Right atrium auricular region (tissue), 2 donors: Measurements from ENCODE around the gene RBP3. TPM values are rescaled to one million over a fixed set of nuclear protein-coding genes. Genes with fewer than 3 reads are reported as not detected.

Source experiments
- DNase-seq: peaks from one replicate; pipeline ENCODE4 v3.0.0-alpha.2; 2019; ENCODE audit warnings: low spot score
- H3K27ac ChIP-seq, 2 donors: fragments of 200-600 bp; sonication (generic); 1 replicate in 1 of 2; 2 replicates in 1 of 2; pipeline ENCODE4 v1.5.1; 2016 to 2019
- H3K27me3 ChIP-seq, 2 donors: fragments of 200-600 bp; sonication (generic); one replicate each; pipeline versions ENCODE4 v1.5.1 to v1.6.0; 2017 to 2019
- H3K36me3 ChIP-seq: fragments of 200-600 bp; sonication (generic); one replicate; pipeline ENCODE4 v1.5.1; 2016
- H3K4me1 ChIP-seq, 2 donors: fragments of 200-600 bp; sonication (generic); one replicate each; pipeline versions ENCODE4 v1.5.1 to v1.6.0; 2017 to 2019
- H3K4me3 ChIP-seq, 2 donors: fragments of 200-600 bp; sonication (generic); 1 replicate in 1 of 2; 2 replicates in 1 of 2; pipeline ENCODE4 v1.5.1; 2017 to 2019; ENCODE audit warnings: mild to moderate bottlenecking in 1 of 2, moderate library complexity in 1 of 2
- H3K9me3 ChIP-seq, 2 donors: fragments of 200-600 bp; sonication (generic); one replicate each; pipeline ENCODE4 v1.5.1; 2019
- CTCF ChIP-seq, 2 donors: fragments of 200-600 bp; sonication (generic); IDR thresholded peaks; one replicate each; pipeline ENCODE4 v1.5.1; 2019; ENCODE audit warnings: antibody characterized with exemption in 2 of 2
- total RNA-seq, 2 donors: library from RNA; depleted of rRNA; stranded (reverse); fragments of >200 nt; gene quantifications; one replicate each; pipeline ENCODE4 v1.1.0, GENCODE V29; 2016

The RBP3 gene
- total RNA-seq, 2 donors from 2014 or later: not detected

DNA sequence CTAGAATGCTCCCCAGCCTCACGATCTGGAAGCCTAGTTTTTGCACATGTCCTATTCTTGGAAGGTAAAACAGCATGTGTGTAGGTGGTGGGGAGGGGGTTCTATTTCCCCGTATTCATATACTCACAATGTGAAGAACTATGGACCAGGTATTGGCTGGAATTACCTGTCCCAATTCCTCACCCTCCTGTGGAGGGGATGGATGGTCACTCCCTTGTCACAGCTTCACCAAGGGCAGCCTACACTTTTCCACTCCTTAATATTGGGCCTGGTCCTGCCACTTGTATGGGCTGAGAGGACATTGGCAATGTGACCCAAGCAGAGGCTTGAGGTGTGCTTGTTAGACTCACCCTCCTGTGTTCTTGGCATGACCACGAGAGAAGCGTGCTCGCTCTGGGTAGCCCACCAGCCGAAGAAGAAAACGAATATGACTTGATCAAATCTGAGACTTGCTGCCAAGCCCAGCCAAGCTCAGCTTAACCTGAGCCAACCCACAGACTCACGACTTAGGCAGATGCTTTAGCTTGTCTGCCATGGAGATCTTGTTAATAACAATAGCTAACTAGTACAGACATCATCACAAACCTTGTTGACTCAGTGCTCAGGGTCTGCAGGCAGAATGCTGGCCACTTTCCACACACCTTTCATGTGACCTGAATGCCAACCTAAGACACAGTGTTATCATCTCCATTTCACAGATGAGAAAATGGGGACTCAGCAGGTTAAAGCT is 18.7 kb downstream of the RBP3 start:
- no peaks in the 10 kb centered on the region for H3K4me1 ChIP-seq
- H3K27ac ChIP-seq: no peak overlapping the region
- no peaks in the 10 kb centered on the region for H3K9me3 ChIP-seq
- H3K27me3 ChIP-seq: no peaks in the 10 kb centered on the region
- TF ChIP-seq CTCF (IDR thresholded peaks at IDR 0.05): no peak
- no peak overlapping the region for H3K4me3 ChIP-seq
- H3K36me3 ChIP-seq: no peaks in the 10 kb centered on the region
- no peak for DNase-seq

DNA sequence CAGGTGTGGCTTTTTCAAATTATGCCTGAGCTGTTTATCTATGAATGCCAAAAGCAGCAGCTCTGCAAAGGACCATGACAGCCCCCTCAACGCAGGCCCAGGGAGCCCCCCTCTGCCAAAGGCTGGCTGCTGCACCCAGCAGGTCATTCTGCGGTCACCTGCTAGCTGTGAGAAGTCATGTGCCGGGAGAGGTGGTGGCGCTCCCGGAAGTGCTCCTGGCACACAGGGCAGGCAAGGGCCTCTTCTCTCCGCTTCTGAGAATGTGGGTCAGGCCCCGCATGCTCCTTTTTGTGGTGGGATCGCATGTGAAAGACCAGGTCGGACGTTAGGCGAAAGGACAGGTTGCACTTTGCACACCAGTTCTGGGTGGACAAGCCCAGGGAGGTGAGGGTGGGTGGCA is 19.5 kb downstream of the RBP3 start:
- no peak overlapping the region for H3K4me3 ChIP-seq
- no peaks in the 10 kb centered on the region for H3K36me3 ChIP-seq
- no peak for TF ChIP-seq CTCF (IDR thresholded peaks at IDR 0.05)
- no peaks in the 10 kb centered on the region for H3K9me3 ChIP-seq
- no peaks in the 10 kb centered on the region for H3K4me1 ChIP-seq
- H3K27me3 ChIP-seq: no peaks in the 10 kb centered on the region
- DNase-seq: no peak
- no peak overlapping the region for H3K27ac ChIP-seq

- TF ChIP-seq CTCF (IDR thresholded peaks at IDR 0.05): no peak
- Histone ChIP-seq H3K4me1 (no peaks in the 10 kb centered on the region), H3K36me3 (no peaks in the 10 kb centered on the region), H3K4me3 (no peak overlapping the region), H3K9me3 (no peaks in the 10 kb centered on the region), H3K27me3 (no peaks in the 10 kb centered on the region), H3K27ac (no peak overlapping the region)
- no peak for DNase-seq
These were observed 20.4 kb downstream of the RBP3 start for GRCh38 chr10:47368431-47369180.

- TF ChIP-seq CTCF (IDR thresholded peaks at IDR 0.05): no peak
- no peaks in the 10 kb centered on the region for H3K27me3 ChIP-seq
- H3K9me3 ChIP-seq: no peaks in the 10 kb centered on the region
- no peak for DNase-seq
- H3K36me3 ChIP-seq: no peaks in the 10 kb centered on the region
- H3K27ac ChIP-seq: no peak overlapping the region
- peaks cover 0 to under 1% of the 10 kb centered on the region in 2 donors for H3K4me1 ChIP-seq
- H3K4me3 ChIP-seq: no peak overlapping the region
These were observed 21.2 kb downstream of the RBP3 start for GRCh38 chr10:47369251-47369894.

- TF ChIP-seq CTCF (IDR thresholded peaks at IDR 0.05): no peak
- H3K27ac ChIP-seq: no peak overlapping the region
- H3K4me1 ChIP-seq: peaks cover 0 to 6% of the 10 kb centered on the region in 2 donors
- DNase-seq: no peak
- no peaks in the 10 kb centered on the region for H3K9me3 ChIP-seq
- no peak overlapping the region for H3K4me3 ChIP-seq
- no peaks in the 10 kb centered on the region for H3K36me3 ChIP-seq
- no peaks in the 10 kb centered on the region for H3K27me3 ChIP-seq
These were observed 22.0 kb downstream of the RBP3 start for GRCh38 chr10:47370015-47370767.
